Activated B cell treated with CpG ODN at 0.5 μM for 24 hours (primary cell): ENCODE measurements around the gene AIP. TPM values are rescaled to one million over a fixed set of nuclear protein-coding genes. Genes with fewer than 3 reads are reported as not detected.
A peak's percentile ranks its signal among the peaks of the same experiment; 100 is the strongest.

Experiments
- ATAC-seq: fragments of 200-7000 bp; cut with Tn5 transposase; one replicate; pipeline ENCODE4 v1.10.0; 2021; ENCODE audit warnings: low read depth, mild to moderate bottlenecking, moderate library complexity
- CTCF ChIA-PET: fragments of 350-600 bp; sonication (Branson Sonifier 250); formaldehyde crosslinking; loops from one replicate; lab custom pipeline; 2021; ENCODE audit warnings: antibody characterized with exemption; lab: Charles Lee
- POLR2A ChIA-PET: fragments of 350-600 bp; sonication (Branson Sonifier 250); formaldehyde crosslinking; loops from one replicate; lab custom pipeline; 2021; ENCODE audit warnings: antibody characterized with exemption; lab: Charles Lee
- DNase-seq: peaks from one replicate; pipeline ENCODE4 v3.0.0; 2022
- H3K27ac Mint-ChIP-seq: one replicate; pipeline ENCODE4 v1.8.0; 2020; ENCODE audit warnings: mixed read lengths
- H3K27me3 Mint-ChIP-seq: one replicate; pipeline ENCODE4 v1.8.0; 2021; ENCODE audit warnings: mixed read lengths
- H3K36me3 Mint-ChIP-seq: one replicate; pipeline ENCODE4 v1.8.0; 2021; ENCODE audit warnings: low read depth, mixed read lengths
- H3K4me1 Mint-ChIP-seq: one replicate; pipeline ENCODE4 v1.8.0; 2021; ENCODE audit warnings: mixed read lengths
- H3K4me3 Mint-ChIP-seq: one replicate; pipeline ENCODE4 v1.8.0; 2020; ENCODE audit warnings: mild to moderate bottlenecking, mixed read lengths
- H3K9me3 Mint-ChIP-seq: one replicate; pipeline ENCODE4 v1.8.0; 2020; ENCODE audit warnings: mixed read lengths
- intact Hi-C: fragments of 100-400 bp; cut with micrococcal nuclease; formaldehyde crosslinking; loops from one replicate; pipeline ENCODE4 v1.15.1; 2024
- total RNA-seq: library from RNA; stranded (reverse); gene quantifications from 2 replicates; pipeline ENCODE4 v1.2.3, GENCODE V29; 2022
- TF ChIP-seq, protein P1 (sequence below): fragments of 200-600 bp; IDR thresholded peaks from one replicate; pipeline ENCODE4 v1.8.0; 2022; ENCODE audit warnings: antibody characterized with exemption, mild to moderate bottlenecking

AIP gene
- total RNA-seq, 1 donor from 2014 or later = 108 TPM

DNA sequence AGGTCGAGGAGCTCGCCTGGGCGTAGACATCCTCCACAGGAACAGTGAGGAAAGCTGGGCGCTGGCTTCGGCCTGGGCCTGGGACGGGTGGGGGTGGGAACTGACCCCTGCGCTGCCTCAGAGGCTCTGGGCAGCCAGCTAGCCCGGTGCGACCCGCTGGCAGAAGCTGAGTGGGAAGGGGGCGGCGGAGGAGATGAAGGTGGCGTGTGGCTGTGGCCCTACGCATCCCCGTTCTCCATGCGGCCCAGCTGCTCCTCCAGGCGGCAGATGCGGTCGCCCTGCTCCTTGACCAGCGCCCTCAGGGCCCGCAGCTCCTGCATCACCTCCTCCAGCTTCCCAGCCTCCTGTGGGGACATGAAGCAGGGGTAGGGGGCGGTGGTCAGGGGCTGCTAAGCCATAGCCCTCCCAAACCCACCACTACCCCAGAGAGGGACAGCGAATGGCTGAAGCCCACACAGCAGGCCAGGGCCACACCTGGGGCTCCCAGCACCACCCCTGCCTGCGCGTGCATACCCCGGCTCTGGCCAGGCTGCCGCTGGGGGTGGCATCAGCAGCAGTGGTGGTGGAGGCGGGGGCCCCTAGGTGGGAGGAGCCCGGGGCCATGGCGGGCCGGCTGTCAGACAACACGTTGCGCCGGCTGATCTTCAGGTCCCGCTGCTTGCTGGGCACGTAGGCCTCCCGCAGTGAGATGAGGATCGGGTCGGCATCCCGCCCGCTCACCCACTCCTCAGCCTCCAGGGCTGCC, 44.5 kb upstream of the AIP start:
- ChIA-PET CTCF (interaction anchor here (0.7 to 4.9 kb wide), 9 partner anchors 19 to 93 kb away, joined by 3 to 25 read pairs (median 5); partner anchors contain the start of genes PITPNM1, PPP1CA and TMEM134), POLR2A (interaction anchor here (0.8 to 26.0 kb wide), 17 partner anchors 11 to 199 kb away, joined by 3 to 1417 read pairs (median 16); partner anchors contain the start of genes AIP, CABP4, CARNS1 and CDK2AP2)
- H3K4me3 Mint-ChIP-seq = peak overlapping the region; percentile 96
- H3K4me1 Mint-ChIP-seq = peaks cover 81% of the 10 kb centered on the region
- H3K27me3 Mint-ChIP-seq = no peaks in the 10 kb centered on the region
- intact Hi-C loops = no loop called here
- TF ChIP-seq, protein P1, sequence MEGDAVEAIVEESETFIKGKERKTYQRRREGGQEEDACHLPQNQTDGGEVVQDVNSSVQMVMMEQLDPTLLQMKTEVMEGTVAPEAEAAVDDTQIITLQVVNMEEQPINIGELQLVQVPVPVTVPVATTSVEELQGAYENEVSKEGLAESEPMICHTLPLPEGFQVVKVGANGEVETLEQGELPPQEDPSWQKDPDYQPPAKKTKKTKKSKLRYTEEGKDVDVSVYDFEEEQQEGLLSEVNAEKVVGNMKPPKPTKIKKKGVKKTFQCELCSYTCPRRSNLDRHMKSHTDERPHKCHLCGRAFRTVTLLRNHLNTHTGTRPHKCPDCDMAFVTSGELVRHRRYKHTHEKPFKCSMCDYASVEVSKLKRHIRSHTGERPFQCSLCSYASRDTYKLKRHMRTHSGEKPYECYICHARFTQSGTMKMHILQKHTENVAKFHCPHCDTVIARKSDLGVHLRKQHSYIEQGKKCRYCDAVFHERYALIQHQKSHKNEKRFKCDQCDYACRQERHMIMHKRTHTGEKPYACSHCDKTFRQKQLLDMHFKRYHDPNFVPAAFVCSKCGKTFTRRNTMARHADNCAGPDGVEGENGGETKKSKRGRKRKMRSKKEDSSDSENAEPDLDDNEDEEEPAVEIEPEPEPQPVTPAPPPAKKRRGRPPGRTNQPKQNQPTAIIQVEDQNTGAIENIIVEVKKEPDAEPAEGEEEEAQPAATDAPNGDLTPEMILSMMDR = no peak
- no peaks in the 10 kb centered on the region for H3K9me3 Mint-ChIP-seq
- DNase-seq (peak; percentile 53), ATAC-seq (peak; percentile 14)
- H3K27ac Mint-ChIP-seq = peak overlapping the region; percentile 96
- H3K36me3 Mint-ChIP-seq = peaks cover 37% of the 10 kb centered on the region

DNA sequence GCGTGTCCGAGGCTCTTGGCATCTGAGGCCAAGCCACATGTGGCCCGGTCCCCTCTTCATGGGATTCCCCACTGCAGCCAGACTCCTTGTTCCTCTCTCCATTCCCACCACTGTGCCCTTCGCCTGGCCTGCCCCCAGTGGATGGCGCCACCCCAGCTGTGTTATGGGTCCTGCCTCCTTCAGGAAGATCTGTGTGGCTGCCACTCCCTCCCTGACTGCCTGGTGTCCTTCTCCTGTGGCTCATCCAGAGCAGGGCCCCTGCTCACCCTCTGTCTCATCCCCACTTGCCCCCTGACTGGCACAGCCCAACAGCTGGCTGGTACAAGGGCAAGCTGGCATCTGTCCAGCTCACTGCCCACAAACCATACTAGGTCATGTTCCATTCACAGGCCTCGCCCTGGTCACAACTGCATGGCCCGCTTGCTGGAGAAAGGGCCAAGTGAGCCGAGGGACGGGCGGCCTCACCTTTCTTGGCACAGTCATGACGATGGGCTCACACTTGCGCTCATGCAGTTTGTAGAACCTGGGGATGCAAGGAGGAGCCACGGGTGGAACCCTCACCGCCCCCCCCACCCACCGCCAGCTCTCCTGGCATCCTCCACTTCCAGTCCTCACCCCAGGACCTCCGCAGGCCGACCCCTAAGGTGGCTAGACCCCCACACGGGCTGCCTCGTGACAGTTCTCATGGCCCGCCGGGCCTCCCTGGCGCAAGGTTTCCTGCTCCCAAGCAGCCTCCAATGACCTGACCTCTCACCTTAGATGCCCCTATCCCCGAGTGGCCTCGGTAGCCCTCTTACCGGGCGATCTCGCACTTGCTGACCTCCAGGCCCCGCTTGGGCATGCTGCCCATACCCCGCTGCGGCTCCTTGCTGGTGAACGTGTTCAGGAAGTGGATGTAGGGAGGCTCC, 43.3 kb upstream of the AIP start:
- ATAC-seq (no peak), DNase-seq (peak; percentile 26)
- no peaks in the 10 kb centered on the region for H3K27me3 Mint-ChIP-seq
- H3K36me3 Mint-ChIP-seq = peaks cover 29% of the 10 kb centered on the region
- H3K27ac Mint-ChIP-seq = peak overlapping the region; percentile 88
- TF ChIP-seq, protein P1 = no peak
- intact Hi-C loops = no loop called here
- H3K4me3 Mint-ChIP-seq = peak overlapping the region; percentile 96
- CTCF ChIA-PET = interaction anchor here (1.9 to 4.9 kb wide), 2 partner anchors 30 to 38 kb away, joined by 5 to 25 read pairs; partner anchors contain the start of gene PPP1CA
- POLR2A ChIA-PET = interaction anchor here (0.9 to 26.0 kb wide), 7 partner anchors 20 to 86 kb away, joined by 3 to 1417 read pairs (median 189); partner anchors contain the start of genes AIP, CABP4, CARNS1 and CLCF1
- no peaks in the 10 kb centered on the region for H3K9me3 Mint-ChIP-seq
- H3K4me1 Mint-ChIP-seq = peaks cover 77% of the 10 kb centered on the region

DNA sequence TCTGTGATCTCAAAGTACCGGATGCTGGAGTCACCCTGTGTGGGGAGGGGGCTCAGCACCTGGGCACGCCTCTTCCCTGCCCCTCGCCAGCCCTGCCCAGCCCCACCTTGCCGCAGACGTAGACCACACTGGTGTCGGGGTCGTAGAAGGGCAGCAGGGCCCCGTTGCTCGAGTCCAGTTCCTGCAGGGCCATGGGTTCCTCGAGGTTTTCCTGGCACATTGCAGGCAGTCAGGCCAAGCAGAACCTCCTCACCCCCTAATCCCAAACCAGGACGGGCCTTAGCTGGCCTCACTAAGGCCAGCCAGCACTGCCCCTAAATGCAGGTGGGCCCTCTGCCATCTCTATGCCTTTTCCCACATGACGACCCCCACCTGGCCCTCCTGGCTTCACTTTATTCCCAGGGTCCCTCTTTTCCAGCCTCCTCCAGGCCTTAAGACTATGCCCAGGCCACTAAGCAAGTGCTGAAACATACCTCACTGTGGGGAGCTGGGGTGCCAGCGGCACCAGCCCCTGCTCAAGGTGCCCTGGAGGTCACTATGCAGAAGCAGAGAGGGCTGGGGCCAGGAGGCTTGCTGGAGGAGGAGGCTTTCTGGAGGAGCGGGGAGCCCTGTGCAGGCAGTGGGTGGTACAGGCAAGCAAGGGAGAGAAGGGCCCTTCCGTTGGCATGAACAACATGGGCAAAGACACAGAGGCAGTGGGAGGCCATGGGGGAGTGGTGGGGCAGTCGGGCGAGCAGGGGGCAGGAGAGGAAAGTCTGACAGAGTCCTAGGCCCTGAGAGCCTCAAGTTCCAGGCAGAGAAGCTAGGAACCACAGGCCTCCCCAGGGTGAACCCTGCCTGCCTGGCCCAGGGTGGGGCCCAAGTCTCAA, 42.4 kb upstream of the AIP start:
- ChIA-PET POLR2A (interaction anchor here (0.6 to 26.0 kb wide), 15 partner anchors 8 to 90 kb away, joined by 3 to 1417 read pairs (median 7); partner anchors contain the start of genes AIP, CABP4, CARNS1 and CLCF1), CTCF (interaction anchor here (1.1 kb wide), 1 partner anchor 39 kb away, joined by 3 read pairs; the partner anchor contains the start of gene PPP1CA)
- Mint-ChIP-seq H3K4me3 (peak overlapping the region; percentile 58), H3K27ac (peak overlapping the region; percentile 88), H3K27me3 (no peaks in the 10 kb centered on the region), H3K9me3 (no peaks in the 10 kb centered on the region), H3K36me3 (peaks cover 23% of the 10 kb centered on the region), H3K4me1 (peaks cover 81% of the 10 kb centered on the region)
- intact Hi-C loops = no loop called here
- TF ChIP-seq, protein P1 = no peak
- peak; percentile 4 for ATAC-seq
- peak; percentile 39 for DNase-seq

DNA sequence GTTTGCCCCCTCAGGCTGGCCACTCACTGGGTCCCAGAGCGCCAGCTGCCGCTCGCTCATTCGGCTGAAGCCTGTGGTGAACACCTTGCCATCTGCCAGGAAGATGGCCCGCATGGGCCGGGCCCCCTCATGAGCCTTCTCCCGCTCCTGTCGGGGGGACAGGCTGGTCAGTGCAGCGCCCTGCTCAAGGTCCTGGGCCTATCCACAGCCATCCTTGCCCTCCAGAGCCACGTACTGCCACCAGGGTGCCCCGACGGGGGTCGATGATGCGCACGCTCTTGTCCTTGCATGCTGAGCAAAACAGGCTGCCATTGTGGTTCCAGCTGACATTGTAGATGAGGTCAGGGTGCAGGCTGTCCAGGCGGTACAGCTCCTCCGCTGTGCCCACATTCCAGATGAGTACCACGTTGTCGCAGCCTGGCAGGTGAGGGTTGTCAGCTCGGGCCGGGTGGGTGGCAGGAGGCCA, 41.7 kb upstream of the AIP start:
- DNase-seq = peak; percentile 39
- intact Hi-C loops = no loop called here
- CTCF ChIA-PET = interaction anchor here (1.1 kb wide), 1 partner anchor 39 kb away, joined by 3 read pairs; the partner anchor contains the start of gene PPP1CA
- Mint-ChIP-seq H3K4me3 (peak overlapping the region; percentile 13), H3K4me1 (peaks cover 83% of the 10 kb centered on the region), H3K27me3 (no peaks in the 10 kb centered on the region), H3K27ac (peak overlapping the region; percentile 88), H3K36me3 (peaks cover 19% of the 10 kb centered on the region), H3K9me3 (no peaks in the 10 kb centered on the region)
- TF ChIP-seq, protein P1 = no peak
- POLR2A ChIA-PET = interaction anchor here (0.6 to 26.0 kb wide), 16 partner anchors 9 to 90 kb away, joined by 3 to 1417 read pairs (median 6); partner anchors contain the start of genes AIP, CABP4, CLCF1 and CORO1B
- no peak for ATAC-seq
